ENCODE results near the gene FES.

DNA sequence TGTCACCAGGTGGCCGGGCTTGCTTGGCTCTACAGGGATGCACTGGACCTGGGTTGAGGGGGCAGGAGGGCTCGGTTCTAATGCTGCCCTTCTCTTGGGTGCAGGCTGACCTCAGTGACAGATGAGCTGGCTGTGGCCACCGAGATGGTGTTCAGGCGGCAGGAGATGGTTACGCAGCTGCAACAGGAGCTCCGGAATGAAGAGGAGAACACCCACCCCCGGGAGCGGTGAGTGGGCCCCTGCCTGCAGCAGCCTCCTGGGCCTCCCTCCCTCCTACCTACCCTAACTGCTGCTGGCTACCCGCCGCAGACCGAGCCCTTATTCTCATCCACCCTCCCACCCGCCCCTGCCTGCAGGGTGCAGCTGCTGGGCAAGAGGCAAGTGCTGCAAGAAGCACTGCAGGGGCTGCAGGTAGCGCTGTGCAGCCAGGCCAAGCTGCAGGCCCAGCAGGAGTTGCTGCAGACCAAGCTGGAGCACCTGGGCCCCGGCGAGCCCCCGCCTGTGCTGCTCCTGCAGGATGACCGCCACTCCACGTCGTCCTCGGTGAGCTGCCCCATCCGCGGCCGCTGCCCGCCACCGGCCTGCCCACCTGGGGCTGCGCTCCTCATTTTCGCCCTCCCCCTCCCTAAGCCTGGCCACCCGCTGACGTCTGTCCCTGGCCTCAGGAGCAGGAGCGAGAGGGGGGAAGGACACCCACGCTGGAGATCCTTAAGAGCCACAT, 5.6 kb downstream of the FES start:
- TF ChIP-seq, protein P1, sequence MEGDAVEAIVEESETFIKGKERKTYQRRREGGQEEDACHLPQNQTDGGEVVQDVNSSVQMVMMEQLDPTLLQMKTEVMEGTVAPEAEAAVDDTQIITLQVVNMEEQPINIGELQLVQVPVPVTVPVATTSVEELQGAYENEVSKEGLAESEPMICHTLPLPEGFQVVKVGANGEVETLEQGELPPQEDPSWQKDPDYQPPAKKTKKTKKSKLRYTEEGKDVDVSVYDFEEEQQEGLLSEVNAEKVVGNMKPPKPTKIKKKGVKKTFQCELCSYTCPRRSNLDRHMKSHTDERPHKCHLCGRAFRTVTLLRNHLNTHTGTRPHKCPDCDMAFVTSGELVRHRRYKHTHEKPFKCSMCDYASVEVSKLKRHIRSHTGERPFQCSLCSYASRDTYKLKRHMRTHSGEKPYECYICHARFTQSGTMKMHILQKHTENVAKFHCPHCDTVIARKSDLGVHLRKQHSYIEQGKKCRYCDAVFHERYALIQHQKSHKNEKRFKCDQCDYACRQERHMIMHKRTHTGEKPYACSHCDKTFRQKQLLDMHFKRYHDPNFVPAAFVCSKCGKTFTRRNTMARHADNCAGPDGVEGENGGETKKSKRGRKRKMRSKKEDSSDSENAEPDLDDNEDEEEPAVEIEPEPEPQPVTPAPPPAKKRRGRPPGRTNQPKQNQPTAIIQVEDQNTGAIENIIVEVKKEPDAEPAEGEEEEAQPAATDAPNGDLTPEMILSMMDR (IDR thresholded peaks at IDR 0.05) = no peak
- TF ChIP-seq POLR2A (IDR thresholded peaks at IDR 0.05) = no peak
